Chondrocyte (in vitro differentiated cells): Measurements from ENCODE around the gene PRKAR1B. TPM values are rescaled to one million over a fixed set of nuclear protein-coding genes. Genes with fewer than 3 reads are reported as not detected.

Experiments
- DNase-seq: peaks from one replicate; pipeline ENCODE4 v3.0.0; 2021; ENCODE audit warnings: mixed read lengths, low spot score
- H3K27ac Mint-ChIP-seq: one replicate; pipeline ENCODE4 v1.8.0; 2021; ENCODE audit warnings: mild to moderate bottlenecking, moderate library complexity, mixed read lengths; ENCODE audit not compliant: unreplicated experiment
- H3K27me3 Mint-ChIP-seq: 2 replicates; pipeline ENCODE4 v1.8.0; 2021; ENCODE audit warnings: low read depth, mixed read lengths
- H3K36me3 Mint-ChIP-seq: 2 replicates; pipeline ENCODE4 v1.8.0; 2021; ENCODE audit warnings: low read depth, mixed read lengths
- H3K4me1 Mint-ChIP-seq: 2 replicates; pipeline ENCODE4 v1.8.0; 2021; ENCODE audit warnings: low read depth, mild to moderate bottlenecking, mixed read lengths
- H3K4me3 Mint-ChIP-seq: one replicate; pipeline ENCODE4 v1.8.0; 2021; ENCODE audit warnings: mild to moderate bottlenecking, moderate library complexity, mixed read lengths; ENCODE audit not compliant: unreplicated experiment
- H3K9me3 Mint-ChIP-seq: 2 replicates; pipeline ENCODE4 v1.8.0; 2021; ENCODE audit warnings: low read depth, mixed read lengths
- total RNA-seq: library from RNA; stranded (reverse); gene quantifications from 3 replicates; pipeline ENCODE4 v1.2.1, GENCODE V29; 2021
- TF ChIP-seq, protein P1 (sequence below): fragments of 200-600 bp; sonication (generic); IDR thresholded peaks from 2 replicates; pipeline ENCODE4 v1.5.0; 2021; ENCODE audit warnings: antibody characterized with exemption, mild to moderate bottlenecking, moderate library complexity

PRKAR1B gene
- total RNA-seq, 1 donor from 2014 or later = 7.7 TPM

DNA sequence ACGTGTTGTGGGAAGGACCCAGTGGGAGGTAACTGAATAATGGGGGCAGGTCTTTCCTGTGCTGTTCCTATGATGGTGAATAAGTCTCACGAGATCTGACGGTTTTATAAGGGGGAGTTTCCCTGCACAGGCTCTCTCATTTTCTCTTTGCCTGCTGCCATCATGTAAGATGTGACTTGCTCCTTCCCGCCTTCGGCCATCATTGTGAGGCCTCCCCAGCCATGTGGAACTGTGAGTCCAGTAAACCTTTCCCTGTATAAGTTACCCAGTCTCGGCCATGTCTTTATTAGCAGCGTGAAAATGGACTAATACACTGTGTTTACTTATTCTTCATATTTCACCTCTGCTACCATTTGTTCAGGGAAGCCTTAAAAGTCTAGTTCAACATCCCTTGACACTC is 2.8 kb downstream of the PRKAR1B start:
- no peak for DNase-seq
- peaks cover 8% of the 10 kb centered on the region for H3K36me3 Mint-ChIP-seq
- TF ChIP-seq, protein P1, sequence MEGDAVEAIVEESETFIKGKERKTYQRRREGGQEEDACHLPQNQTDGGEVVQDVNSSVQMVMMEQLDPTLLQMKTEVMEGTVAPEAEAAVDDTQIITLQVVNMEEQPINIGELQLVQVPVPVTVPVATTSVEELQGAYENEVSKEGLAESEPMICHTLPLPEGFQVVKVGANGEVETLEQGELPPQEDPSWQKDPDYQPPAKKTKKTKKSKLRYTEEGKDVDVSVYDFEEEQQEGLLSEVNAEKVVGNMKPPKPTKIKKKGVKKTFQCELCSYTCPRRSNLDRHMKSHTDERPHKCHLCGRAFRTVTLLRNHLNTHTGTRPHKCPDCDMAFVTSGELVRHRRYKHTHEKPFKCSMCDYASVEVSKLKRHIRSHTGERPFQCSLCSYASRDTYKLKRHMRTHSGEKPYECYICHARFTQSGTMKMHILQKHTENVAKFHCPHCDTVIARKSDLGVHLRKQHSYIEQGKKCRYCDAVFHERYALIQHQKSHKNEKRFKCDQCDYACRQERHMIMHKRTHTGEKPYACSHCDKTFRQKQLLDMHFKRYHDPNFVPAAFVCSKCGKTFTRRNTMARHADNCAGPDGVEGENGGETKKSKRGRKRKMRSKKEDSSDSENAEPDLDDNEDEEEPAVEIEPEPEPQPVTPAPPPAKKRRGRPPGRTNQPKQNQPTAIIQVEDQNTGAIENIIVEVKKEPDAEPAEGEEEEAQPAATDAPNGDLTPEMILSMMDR = no peak
- H3K4me3 Mint-ChIP-seq = no peak overlapping the region
- H3K9me3 Mint-ChIP-seq = peaks cover 14% of the 10 kb centered on the region
- no peak overlapping the region for H3K27ac Mint-ChIP-seq
- no peaks in the 10 kb centered on the region for H3K27me3 Mint-ChIP-seq
- H3K4me1 Mint-ChIP-seq = peaks cover 21% of the 10 kb centered on the region

GRCh38 chr7:723541-723940 is 3.5 kb downstream of the PRKAR1B start:
- H3K27me3 Mint-ChIP-seq = no peaks in the 10 kb centered on the region
- peaks cover 8% of the 10 kb centered on the region for H3K36me3 Mint-ChIP-seq
- H3K4me3 Mint-ChIP-seq = no peak overlapping the region
- peaks cover 14% of the 10 kb centered on the region for H3K9me3 Mint-ChIP-seq
- TF ChIP-seq, protein P1 = no peak
- no peak overlapping the region for H3K27ac Mint-ChIP-seq
- DNase-seq = no peak
- peaks cover 21% of the 10 kb centered on the region for H3K4me1 Mint-ChIP-seq

DNA sequence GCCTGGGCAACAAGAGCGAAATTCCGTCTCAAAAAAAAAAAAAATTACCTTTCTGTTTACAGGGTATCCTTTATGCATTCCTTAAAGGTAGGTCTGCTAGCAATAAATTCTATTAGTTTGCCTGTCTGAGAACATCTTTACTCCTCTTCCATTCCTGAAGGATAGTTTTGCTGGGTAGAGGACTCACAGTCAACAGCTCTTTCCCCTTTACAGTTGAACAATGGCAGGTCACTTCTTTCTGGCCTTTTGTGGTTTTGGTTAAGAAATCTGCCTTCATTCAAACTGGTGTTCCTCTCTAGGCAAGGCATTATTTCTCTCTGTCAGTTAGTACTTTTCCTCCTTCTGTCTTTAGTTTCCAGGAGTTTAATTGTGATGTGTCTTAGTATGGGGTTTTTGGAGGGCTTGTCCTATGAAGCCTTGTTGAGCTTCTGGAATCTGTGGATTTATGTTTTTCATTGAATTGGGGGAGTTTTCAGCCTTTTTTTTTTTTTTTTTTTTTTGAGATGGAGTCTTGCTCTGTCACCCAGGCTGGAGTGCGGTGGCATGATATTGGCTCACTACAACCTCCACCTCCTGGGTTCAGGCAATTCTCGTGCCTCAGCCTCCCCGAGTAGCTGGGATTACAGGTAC is 5.3 kb downstream of the PRKAR1B start:
- H3K27me3 Mint-ChIP-seq = no peaks in the 10 kb centered on the region
- no peak overlapping the region for H3K4me3 Mint-ChIP-seq
- H3K36me3 Mint-ChIP-seq = peaks cover 8% of the 10 kb centered on the region
- peaks cover 12% of the 10 kb centered on the region for H3K4me1 Mint-ChIP-seq
- TF ChIP-seq, protein P1 = no peak
- no peak for DNase-seq
- H3K27ac Mint-ChIP-seq = no peak overlapping the region
- peaks cover 14% of the 10 kb centered on the region for H3K9me3 Mint-ChIP-seq

GRCh38 chr7:716636-717035 is 10.4 kb downstream of the PRKAR1B start:
- H3K9me3 Mint-ChIP-seq = peaks cover 8% of the 10 kb centered on the region
- H3K4me3 Mint-ChIP-seq = no peak overlapping the region
- no peak overlapping the region for H3K27ac Mint-ChIP-seq
- peaks cover 1% of the 10 kb centered on the region for H3K36me3 Mint-ChIP-seq
- no peak for DNase-seq
- TF ChIP-seq, protein P1 = no peak
- no peaks in the 10 kb centered on the region for H3K4me1 Mint-ChIP-seq
- H3K27me3 Mint-ChIP-seq = no peaks in the 10 kb centered on the region

GRCh38 chr7:716222-716621 is 10.9 kb downstream of the PRKAR1B start:
- Mint-ChIP-seq H3K9me3 (peaks cover 7% of the 10 kb centered on the region), H3K36me3 (no peaks in the 10 kb centered on the region)

More at GRCh38 chr7:716222-716621, 10.9 kb downstream of the PRKAR1B start:
- no peak overlapping the region for H3K4me3 Mint-ChIP-seq
- no peaks in the 10 kb centered on the region for H3K4me1 Mint-ChIP-seq
- no peaks in the 10 kb centered on the region for H3K27me3 Mint-ChIP-seq
- no peak overlapping the region for H3K27ac Mint-ChIP-seq
- no peak for DNase-seq
- TF ChIP-seq, protein P1 = no peak
